SH-SY5Y (cell line): ENCODE measurements around the gene MOK.

Source experiments
- GATA2 ChIP-seq: IDR thresholded peaks from 2 replicates; pipeline ENCODE4 v1.6.1; 2011; ENCODE audit warnings: mild to moderate bottlenecking, low read depth, low read length
- GATA3 ChIP-seq: IDR thresholded peaks from 2 replicates; pipeline ENCODE4 v1.6.1; 2011; ENCODE audit warnings: low read depth, mild to moderate bottlenecking, low read length, moderate library complexity

DNA sequence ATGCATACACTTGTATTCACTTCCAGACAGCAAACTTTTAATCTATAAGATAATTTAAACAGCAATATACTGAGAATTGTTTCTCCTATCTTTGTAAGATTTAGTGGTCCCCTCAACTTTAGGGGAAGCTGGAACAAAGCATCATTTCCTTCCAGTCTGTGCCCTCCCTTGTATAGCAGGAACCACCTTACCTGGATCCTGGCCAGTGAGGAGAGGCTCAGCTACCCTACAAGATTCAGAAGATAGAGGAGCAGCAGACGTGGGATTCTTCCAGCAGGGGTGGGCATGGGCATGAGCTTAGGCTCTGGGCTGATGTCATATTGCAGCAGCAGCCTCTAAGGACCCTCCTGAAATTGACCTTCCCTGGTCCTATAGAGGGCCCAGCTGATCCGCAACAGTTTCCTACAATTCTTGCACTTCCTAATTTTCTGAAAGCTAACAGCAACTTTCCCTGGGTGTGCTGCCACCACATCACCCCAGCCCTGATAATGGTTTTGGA lies 21.3 kb downstream of the MOK start:
- TF ChIP-seq GATA2, result no peak
- no peak for TF ChIP-seq GATA3
